OCI-LY3 (cell line): Measurements from ENCODE around the gene CCDC34.

Experiments
- H2AFZ ChIP-seq: fragments of 200-600, 300-600 bp; shearing (Covaris generic); 2 replicates; pipeline ENCODE4 v1.6.0; 2014; ENCODE audit warnings: antibody characterized with exemption, low read depth, low read length
- H3K27ac ChIP-seq: fragments of 200-600, 300-600 bp; sonication (generic); 2 replicates; pipeline ENCODE4 v1.5.1; 2014; ENCODE audit warnings: mild to moderate bottlenecking, low read length, moderate library complexity, mixed read lengths
- H3K27me3 ChIP-seq: fragments of 200-600, 300-600 bp; sonication (generic); 2 replicates; pipeline ENCODE4 v1.6.1; 2014; ENCODE audit warnings: low read depth, low read length, mixed read lengths
- H3K36me3 ChIP-seq: fragments of 200-600, 300-600 bp; sonication (generic); replicated peaks from 2 replicates; pipeline ENCODE3; 2014; ENCODE audit warnings: low read depth, low read length, mixed read lengths
- H3K4me1 ChIP-seq: fragments of 300-600, 200-600 bp; sonication (generic); 2 replicates; pipeline ENCODE4 v1.6.1; 2014; ENCODE audit warnings: low read length, mixed read lengths
- H3K4me2 ChIP-seq: fragments of 200-600, 300-600 bp; sonication (generic); 2 replicates; pipeline ENCODE4 v1.6.1; 2014; ENCODE audit warnings: low read length, mixed read lengths
- H3K4me3 ChIP-seq: fragments of 300-600, 200-600 bp; sonication (generic); 2 replicates; pipeline ENCODE4 v1.5.1; 2014; ENCODE audit warnings: antibody characterized with exemption, mild to moderate bottlenecking, low read length, moderate library complexity
- H3K79me2 ChIP-seq: fragments of 300-600, 200-600 bp; shearing (Covaris generic); 2 replicates; pipeline ENCODE4 v1.6.1; 2014; ENCODE audit warnings: mild to moderate bottlenecking, low read length, mixed read lengths
- H3K9ac ChIP-seq: fragments of 300-600, 200-600 bp; shearing (Covaris generic); 2 replicates; pipeline ENCODE4 v1.6.0; 2014; ENCODE audit warnings: mild to moderate bottlenecking, low read length, moderate library complexity
- H3K9me3 ChIP-seq: fragments of 200-600, 300-600 bp; shearing (Covaris generic); 2 replicates; pipeline ENCODE4 v1.6.1; 2014; ENCODE audit warnings: low read length, mixed read lengths; ENCODE audit not compliant: insufficient read depth
- H4K20me1 ChIP-seq: fragments of 200-600, 300-600 bp; sonication (generic); 2 replicates; pipeline ENCODE4 v1.6.1; 2016; ENCODE audit warnings: low read length, mixed read lengths; ENCODE audit not compliant: insufficient read depth
- CTCF ChIP-seq: fragments of 200-600, 300-600 bp; sonication (generic); IDR thresholded peaks from 2 replicates; pipeline ENCODE4 v1.5.1; 2014; ENCODE audit warnings: antibody characterized with exemption, low read length, low read depth
- EZH2phosphoT487 ChIP-seq: fragments of 200-600 bp; shearing (Covaris generic); IDR thresholded peaks from 2 replicates; pipeline ENCODE4 v1.6.1; 2018; ENCODE audit warnings: antibody characterized with exemption, mixed run types, low read depth

The CCDC34 gene

DNA sequence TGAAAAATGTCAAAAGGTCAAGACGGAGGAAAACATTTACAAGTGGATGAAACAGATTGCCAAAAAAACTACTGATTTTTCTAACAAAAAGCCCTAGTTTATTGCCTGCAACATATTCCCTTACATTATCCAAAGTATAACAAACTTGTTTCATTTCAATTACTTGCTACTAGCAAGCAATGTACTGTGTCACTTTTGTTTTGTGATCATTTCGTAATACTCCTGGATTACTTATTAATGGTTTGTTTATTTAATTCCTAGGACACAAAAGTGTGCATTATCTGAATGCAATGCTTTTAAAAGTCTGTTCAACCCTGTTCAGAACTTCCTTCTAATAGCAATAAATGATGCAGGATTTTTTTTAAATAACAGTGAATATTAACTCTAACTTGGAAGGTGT is 50.9 kb downstream of the CCDC34 start:
- no peaks in the 10 kb centered on the region for H3K27me3 ChIP-seq

DNA sequence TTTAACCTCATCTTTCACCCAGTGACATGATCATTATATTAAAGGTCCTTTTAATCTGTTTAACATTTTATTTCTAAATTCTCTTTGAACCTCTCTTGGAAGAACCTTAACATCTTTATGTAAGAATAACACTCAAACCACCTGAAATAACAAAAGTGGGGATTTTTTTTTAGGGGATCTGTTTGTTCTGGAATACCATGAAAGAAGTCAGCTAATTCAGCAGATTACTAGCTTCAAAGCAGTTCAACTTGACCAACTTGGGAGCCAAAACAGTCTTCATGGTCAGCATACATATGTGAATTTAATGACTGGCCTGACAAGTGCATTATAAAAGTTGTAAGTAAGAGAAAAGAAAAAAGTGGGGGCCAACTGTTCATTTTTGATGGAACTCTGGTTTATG is 52.3 kb downstream of the CCDC34 start:
- Histone ChIP-seq H3K4me3 (no peak overlapping the region), H3K27ac (no peak overlapping the region), H3K36me3 (no peaks in the 10 kb centered on the region), H3K9me3 (no peaks in the 10 kb centered on the region), H3K4me1 (no peaks in the 10 kb centered on the region), H3K4me2 (no peak overlapping the region), H2AFZ (no peak overlapping the region), H3K9ac (no peak overlapping the region), H3K27me3 (no peaks in the 10 kb centered on the region), H3K79me2 (no peaks in the 10 kb centered on the region), H4K20me1 (no peaks in the 10 kb centered on the region)
- TF ChIP-seq EZH2phosphoT487 (no peak), CTCF (no peak)

More for the DNA sequence above, 50.9 kb downstream of the CCDC34 start:
- no peak overlapping the region for H3K4me2 ChIP-seq
- no peaks in the 10 kb centered on the region for H3K79me2 ChIP-seq
- H4K20me1 ChIP-seq, result no peaks in the 10 kb centered on the region
- H3K9me3 ChIP-seq, result no peaks in the 10 kb centered on the region
- H3K4me3 ChIP-seq, result no peak overlapping the region
- TF ChIP-seq CTCF (no peak), EZH2phosphoT487 (no peak)
- H3K9ac ChIP-seq, result no peak overlapping the region
- H3K36me3 ChIP-seq, result no peaks in the 10 kb centered on the region
- H2AFZ ChIP-seq, result no peak overlapping the region
- H3K27ac ChIP-seq, result no peak overlapping the region
- H3K4me1 ChIP-seq, result peaks cover 4% of the 10 kb centered on the region

- Histone ChIP-seq H2AFZ (no peak overlapping the region), H3K36me3 (no peaks in the 10 kb centered on the region), H3K9me3 (no peaks in the 10 kb centered on the region), H3K4me2 (no peak overlapping the region), H3K27me3 (no peaks in the 10 kb centered on the region), H3K27ac (no peak overlapping the region), H3K4me1 (no peaks in the 10 kb centered on the region), H3K4me3 (no peak overlapping the region), H4K20me1 (no peaks in the 10 kb centered on the region), H3K9ac (no peak overlapping the region), H3K79me2 (no peaks in the 10 kb centered on the region)
- TF ChIP-seq CTCF (no peak), EZH2phosphoT487 (no peak)
These were observed 52.8 kb downstream of the CCDC34 start for GRCh38 chr11:27310182-27310581.

DNA sequence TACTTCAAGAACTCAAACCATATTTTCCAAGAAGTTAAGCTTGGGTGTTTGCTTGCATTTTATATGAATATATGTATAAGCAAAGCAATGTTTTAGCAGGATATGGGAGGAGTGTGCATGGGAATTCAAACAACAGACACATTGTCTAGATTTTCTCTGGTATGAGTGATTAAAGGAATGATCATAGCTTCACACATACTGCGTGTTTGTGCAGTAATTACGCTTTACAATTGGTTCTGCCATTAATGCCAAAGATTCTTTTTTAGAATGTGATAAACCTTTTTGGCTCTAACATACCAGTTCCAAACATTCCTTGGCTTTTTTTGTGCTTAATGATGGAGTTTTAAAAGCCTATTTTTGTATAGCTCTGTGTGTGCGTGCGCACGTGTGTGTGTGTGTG is 54.0 kb downstream of the CCDC34 start:
- Histone ChIP-seq H4K20me1 (no peaks in the 10 kb centered on the region), H3K36me3 (no peaks in the 10 kb centered on the region), H3K4me1 (no peaks in the 10 kb centered on the region), H3K4me2 (no peak overlapping the region), H2AFZ (no peak overlapping the region), H3K9ac (no peak overlapping the region), H3K27ac (no peak overlapping the region), H3K4me3 (no peak overlapping the region), H3K79me2 (no peaks in the 10 kb centered on the region), H3K9me3 (no peaks in the 10 kb centered on the region; the same call in 1 of the 2 replicates), H3K27me3 (no peaks in the 10 kb centered on the region)
- TF ChIP-seq EZH2phosphoT487 (no peak), CTCF (no peak)
